HL-60/S4 (cell line): Measurements from ENCODE around the gene PNMT.
"Not testable (repeated sequence)": the region's sequence is repeated elsewhere in the genome, so short reads cannot be mapped to it uniquely, and the experiment has no call there.

Experiments
- in situ Hi-C: fragments of 300-500 bp; cut with MboI; formaldehyde crosslinking; loops from 2 replicates; pipeline ENCODE4 v1.14.3; 2022; ENCODE audit warnings: low sequenced_read_pairs

The PNMT gene

DNA sequence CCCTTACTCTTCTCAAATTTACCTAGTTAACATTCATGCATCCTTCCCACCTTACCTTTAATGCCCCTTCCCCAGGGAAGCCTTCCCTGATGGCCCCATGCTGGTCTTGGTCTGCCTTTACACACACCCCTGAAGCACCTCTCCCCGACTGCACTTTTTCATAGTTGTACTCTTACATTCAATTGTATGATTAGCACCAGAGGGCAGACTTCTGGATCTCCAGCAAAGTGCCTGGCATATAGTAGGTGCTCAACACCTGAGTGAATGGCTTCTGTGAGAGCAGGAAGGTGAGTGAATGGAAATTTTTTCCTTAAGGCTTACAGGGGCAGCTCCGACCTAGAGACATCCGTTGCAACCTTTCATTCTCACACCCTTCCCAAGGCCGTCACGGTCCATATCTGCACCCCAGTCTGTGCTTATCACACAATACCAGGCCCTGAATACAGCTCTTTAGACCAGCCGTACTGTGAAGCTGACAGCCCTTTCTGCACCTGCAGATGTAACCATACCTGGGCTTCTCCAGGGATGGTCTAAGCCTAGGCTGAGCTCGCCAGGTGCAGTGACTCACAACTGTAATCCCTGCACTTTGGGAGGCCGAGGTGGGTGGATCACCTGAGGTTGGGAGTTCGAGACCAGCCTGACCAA is 15.2 kb downstream of the PNMT start:
- in situ Hi-C loops, result loop anchor here (10.0 kb wide), 1 partner anchor 61 kb away; no protein-coding TSS in a partner anchor

- in situ Hi-C loops, result loop anchor here (10.0 kb wide), 1 partner anchor 60 kb away; no protein-coding TSS in a partner anchor
Measured at GRCh38 chr17:39684369-39685192, 16.3 kb downstream of the PNMT start.

GRCh38 chr17:39687101-39687545 is 18.9 kb downstream of the PNMT start:
- in situ Hi-C loops, result loop anchor here (10.0 kb wide), 1 partner anchor 58 kb away; no protein-coding TSS in a partner anchor

GRCh38 chr17:39687546-39688474 is 19.6 kb downstream of the PNMT start, which contains the start of gene PGAP3:
Gene PGAP3 (minus strand): TSS chr17:39688057. CDS start chr17:39688014, 43 bp downstream.
- in situ Hi-C loops, result loop anchor here (10.0 kb wide), 1 partner anchor 57 kb away; no protein-coding TSS in a partner anchor

GRCh38 chr17:39688475-39688835 is 20.2 kb downstream of the PNMT start:
- in situ Hi-C loops, result loop anchor here (10.0 kb wide), 1 partner anchor 56 kb away; no protein-coding TSS in a partner anchor

DNA sequence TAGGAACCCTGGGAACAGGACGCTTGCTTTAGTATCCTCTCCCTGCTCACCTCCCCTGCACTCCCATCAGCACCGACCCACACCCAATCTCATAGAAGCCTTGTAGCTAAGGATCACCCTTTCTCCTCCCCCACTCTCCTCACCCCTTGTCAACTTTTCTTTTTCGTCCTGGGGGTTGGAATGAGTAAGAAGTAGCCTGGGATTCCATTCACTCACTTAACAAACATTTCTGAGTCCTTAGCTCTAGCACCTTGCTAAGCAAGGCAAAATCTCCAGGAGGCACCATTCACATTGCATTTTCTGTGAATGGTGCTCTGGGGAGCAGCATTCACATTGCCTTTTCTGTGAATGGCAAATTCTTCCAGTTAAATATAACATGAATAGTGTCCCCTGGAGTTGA is 20.7 kb downstream of the PNMT start:
- in situ Hi-C loops, result loop anchor here (10.0 kb wide), 1 partner anchor 56 kb away; no protein-coding TSS in a partner anchor

GRCh38 chr17:39694593-39694992 is 26.3 kb downstream of the PNMT start:
- in situ Hi-C loops, result no loop called here

- in situ Hi-C loops, result no loop called here
Measured at GRCh38 chr17:39695089-39695474, 26.8 kb downstream of the PNMT start.

GRCh38 chr17:39696731-39697130 is 28.5 kb downstream of the PNMT start:
- in situ Hi-C loops, result no loop called here

DNA sequence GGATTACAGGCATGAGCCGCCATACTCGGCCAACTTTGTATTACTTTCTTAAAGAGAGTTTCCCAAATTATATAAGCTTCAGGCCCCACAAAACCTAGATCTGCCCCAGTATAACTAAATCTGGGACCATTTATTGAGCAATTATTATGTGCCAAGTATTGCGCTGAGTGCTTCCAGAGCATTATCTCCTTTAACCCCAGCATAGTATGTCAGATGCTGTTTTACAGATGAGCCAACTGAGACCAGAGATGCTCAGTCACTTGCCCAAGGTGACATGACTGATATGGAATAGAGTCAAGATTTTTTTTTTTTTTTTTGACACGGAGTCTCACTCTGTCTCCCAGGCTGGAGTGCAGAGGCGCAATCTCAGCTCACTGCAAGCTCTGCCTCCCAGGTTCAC is 29.7 kb downstream of the PNMT start:
- in situ Hi-C loops, result no loop called here

- in situ Hi-C loops, result not testable (repeated sequence)
Measured at GRCh38 chr17:39699157-39699817, 31.0 kb downstream of the PNMT start.

DNA sequence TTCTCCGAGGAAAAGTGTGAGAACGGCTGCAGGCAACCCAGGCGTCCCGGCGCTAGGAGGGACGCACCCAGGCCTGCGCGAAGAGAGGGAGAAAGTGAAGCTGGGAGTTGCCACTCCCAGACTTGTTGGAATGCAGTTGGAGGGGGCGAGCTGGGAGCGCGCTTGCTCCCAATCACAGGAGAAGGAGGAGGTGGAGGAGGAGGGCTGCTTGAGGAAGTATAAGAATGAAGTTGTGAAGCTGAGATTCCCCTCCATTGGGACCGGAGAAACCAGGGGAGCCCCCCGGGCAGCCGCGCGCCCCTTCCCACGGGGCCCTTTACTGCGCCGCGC is 31.5 kb downstream of the PNMT start, which contains the start of gene ERBB2:
TSS of gene ERBB2 (plus strand) at position 247 of the 330 bp plus-strand sequence. CDS start 175 bp downstream, outside the sequence.
- in situ Hi-C loops, result no loop called here

DNA sequence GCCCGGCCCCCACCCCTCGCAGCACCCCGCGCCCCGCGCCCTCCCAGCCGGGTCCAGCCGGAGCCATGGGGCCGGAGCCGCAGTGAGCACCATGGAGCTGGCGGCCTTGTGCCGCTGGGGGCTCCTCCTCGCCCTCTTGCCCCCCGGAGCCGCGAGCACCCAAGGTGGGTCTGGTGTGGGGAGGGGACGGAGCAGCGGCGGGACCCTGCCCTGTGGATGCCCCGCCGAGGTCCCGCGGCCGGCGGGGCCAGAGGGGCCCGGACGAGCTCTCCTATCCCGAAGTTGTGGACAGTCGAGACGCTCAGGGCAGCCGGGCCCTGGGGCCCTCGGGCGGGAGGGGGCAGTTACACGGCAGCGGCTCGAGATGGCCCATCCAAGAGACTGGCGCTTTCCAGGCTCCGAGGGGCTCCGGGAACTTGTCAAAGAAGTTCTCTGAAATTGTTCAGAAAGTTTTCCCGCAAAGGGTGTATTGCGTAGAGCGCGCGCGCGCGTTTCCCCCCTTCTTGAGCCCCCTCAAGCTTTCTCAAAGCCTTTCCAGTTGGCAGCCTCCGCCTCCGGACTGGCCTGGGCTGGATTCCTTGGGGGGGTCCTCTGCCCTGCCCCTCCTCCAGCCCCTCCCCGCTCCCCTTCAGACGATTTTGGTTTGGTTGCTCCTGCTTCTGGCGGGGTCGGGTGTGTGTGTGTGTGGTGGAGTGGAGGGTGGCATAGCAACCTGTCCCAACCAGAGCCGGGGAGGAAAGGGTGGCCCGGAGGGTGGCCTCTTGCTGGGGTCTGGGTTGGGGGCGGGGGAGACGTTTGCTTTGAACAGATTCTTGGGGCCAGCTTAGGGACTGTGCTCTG is 32.1 kb downstream of the PNMT start:
- in situ Hi-C loops, result no loop called here

GRCh38 chr17:39701012-39701783 is 32.9 kb downstream of the PNMT start:
- in situ Hi-C loops, result no loop called here

DNA sequence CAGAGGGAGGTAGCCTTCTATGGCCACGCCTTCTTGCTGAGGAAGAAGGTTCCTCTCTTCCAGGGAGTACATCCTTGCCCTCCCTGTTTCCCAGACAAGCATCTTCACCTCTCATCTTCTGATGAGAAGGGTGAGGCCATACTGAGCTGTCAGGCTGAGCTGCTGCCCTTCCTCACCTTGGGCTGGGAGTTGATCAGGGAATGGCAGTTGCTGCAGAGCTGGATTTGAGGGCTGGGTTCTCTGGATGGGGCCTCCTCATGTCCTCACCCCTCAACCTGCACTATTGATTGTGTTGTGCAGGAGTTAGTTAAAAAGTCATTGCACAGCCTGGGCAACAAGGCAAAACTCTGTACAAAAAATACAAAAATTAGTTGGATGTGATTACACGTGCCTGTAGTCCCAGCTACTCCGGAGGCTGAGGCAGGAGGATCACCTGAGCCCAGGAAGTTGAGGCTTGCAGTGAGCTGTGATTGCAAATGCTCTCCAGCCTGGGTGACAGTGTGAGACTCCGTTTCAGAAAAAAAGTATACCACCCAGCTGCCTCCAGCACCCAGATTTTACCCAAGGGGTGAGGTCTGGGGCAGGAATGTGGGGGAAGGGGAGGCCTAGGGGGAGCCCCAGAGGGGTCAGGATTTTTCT is 33.6 kb downstream of the PNMT start:
- in situ Hi-C loops, result no loop called here

DNA sequence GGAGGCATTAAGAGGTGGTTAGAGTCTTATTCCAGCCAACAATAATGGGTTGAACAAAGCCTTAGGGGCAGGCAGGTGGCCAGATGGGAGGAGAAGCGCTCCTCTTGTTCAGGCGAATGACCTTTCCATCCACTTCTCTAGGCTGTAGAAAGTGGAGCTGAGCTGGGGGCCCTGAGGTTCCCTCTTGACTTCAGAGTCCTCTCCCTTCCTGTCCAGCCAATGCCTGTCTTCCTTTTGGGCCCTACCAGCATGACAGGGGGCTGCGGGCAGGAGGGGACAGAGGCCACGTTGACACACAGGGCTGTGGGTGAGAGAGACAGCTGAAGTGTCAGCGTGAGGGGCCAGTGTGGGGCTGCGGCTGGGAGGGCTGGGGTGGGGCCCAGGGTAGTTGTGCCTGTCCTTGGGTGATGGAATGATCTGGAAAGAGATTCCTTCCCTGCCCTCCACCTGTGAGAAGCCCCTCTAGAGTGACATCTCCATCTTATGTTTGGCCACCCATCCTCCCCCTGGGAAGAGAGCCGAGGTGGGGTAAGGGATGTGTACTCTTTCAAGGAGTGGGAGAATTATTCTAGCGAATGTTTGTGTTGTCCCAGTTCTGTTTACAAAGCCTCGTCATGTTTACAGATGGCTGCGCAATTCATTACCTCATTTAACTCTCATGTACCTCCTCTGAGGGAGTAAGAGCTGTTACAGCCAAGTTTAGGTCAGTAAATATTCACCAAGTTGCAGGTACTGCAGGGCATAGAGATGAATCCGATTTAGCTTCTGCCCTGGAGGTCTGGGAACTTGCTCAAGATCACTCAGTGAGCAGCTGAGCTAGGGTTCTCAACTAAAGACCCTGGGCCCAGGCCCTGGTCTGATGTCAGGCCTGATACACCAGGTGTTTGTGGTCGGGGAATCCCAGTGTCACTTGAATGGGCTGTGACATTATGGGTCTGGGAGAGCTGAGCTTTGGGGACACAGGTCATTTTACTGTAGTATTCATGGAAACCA is 34.9 kb downstream of the PNMT start:
- in situ Hi-C loops, result no loop called here

DNA sequence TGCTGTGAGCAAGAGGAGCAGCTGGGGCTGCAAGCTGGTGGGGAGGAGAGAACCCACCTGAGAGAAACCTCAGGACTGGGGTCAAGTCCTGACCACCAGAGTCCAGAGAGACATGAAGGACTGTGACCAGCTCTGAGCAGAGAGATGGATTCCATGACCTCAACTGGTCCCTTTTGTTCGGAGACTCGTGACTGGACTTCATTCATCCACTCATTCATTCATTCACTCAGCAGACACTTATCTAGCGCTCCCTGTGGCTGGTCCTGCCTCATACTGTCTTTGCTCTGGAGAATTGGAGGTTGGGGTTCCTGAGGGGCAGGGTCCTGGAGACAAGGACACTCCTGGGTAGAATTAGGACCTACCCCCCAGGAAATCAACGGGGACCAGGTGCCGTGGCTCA is 35.7 kb downstream of the PNMT start:
- in situ Hi-C loops, result no loop called here
